H1 (cell line): Measurements from ENCODE around the gene EEF1AKMT1. TPM values are rescaled to one million over a fixed set of nuclear protein-coding genes. Genes with fewer than 3 reads are reported as not detected.

ENCODE experiments used
- CTCF ChIA-PET: fragments of 300-600 bp; sonication (Branson Sonifier 250); formaldehyde crosslinking; loops from one replicate; lab custom pipeline; 2021; ENCODE audit not compliant: partially characterized antibody; lab: Charles Lee
- POLR2A ChIA-PET: fragments of 300-600 bp; sonication (Branson Sonifier 250); formaldehyde crosslinking; loops from one replicate; lab custom pipeline; 2021; ENCODE audit warnings: inconsistent platforms; ENCODE audit not compliant: partially characterized antibody; lab: Charles Lee
- DNase-seq, 2 experiments: peaks; one replicate each; pipeline versions ENCODE4 v3.0.0 to v3.0.0-alpha.2; 2010 to 2022; ENCODE audit warnings: low spot score in 2 of 2, low read depth in 1 of 2, mixed read lengths in 1 of 2
- FAIRE-seq: peaks from 2 replicates; lab custom pipeline; 2011; peaks lifted over from hg19 to GRCh38; lab: Jason Lieb, UNC
- H2AFZ ChIP-seq: 2 replicates; pipeline ENCODE4 v1.8.1; 2012; ENCODE audit warnings: low read length, inconsistent platforms
- H2AK5ac ChIP-seq: 2 replicates; pipeline ENCODE4 v1.6.1; 2013; ENCODE audit warnings: low read depth, low read length
- H2BK120ac ChIP-seq: replicated peaks from 2 replicates; pipeline ENCODE3; 2013; ENCODE audit warnings: low read depth, low read length, inconsistent platforms
- H2BK12ac ChIP-seq: 2 replicates; pipeline ENCODE4 v1.6.1; 2013; ENCODE audit warnings: low read depth, low read length
- H2BK15ac ChIP-seq: 2 replicates; pipeline ENCODE4 v1.6.1; 2013; ENCODE audit warnings: low read length
- H2BK20ac ChIP-seq: 2 replicates; pipeline ENCODE4 v1.6.1; 2013; ENCODE audit warnings: low read length
- H2BK5ac ChIP-seq: 2 replicates; pipeline ENCODE4 v1.6.1; 2013; ENCODE audit warnings: low read depth, low read length
- H3K14ac ChIP-seq: 2 replicates; pipeline ENCODE4 v1.6.1; 2013; ENCODE audit warnings: inconsistent platforms; ENCODE audit not compliant: insufficient read length
- H3K18ac ChIP-seq: 2 replicates; pipeline ENCODE4 v1.6.1; 2013; ENCODE audit warnings: low read length; ENCODE audit errors: extremely low read depth
- H3K23ac ChIP-seq: 2 replicates; pipeline ENCODE4 v1.6.1; 2013; ENCODE audit warnings: inconsistent platforms; ENCODE audit not compliant: insufficient read length
- H3K23me2 ChIP-seq: 2 replicates; pipeline ENCODE4 v1.6.1; 2013; ENCODE audit warnings: low read depth, low read length
- H3K27ac ChIP-seq: 2 replicates; pipeline ENCODE4 v1.6.1; 2011; ENCODE audit warnings: low read depth, low read length, inconsistent platforms
- H3K27me3 ChIP-seq, 4 experiments: replicated peaks in 1 of 4; 1 replicate in 1 of 4; 2 replicates in 3 of 4; pipeline versions ENCODE4 v1.6.1 to v1.8.1; 2011 to 2013; ENCODE audit warnings: low read length in 3 of 4, mild to moderate bottlenecking in 3 of 4, inconsistent platforms in 2 of 4, mixed read lengths in 2 of 4, moderate library complexity in 1 of 4; ENCODE audit not compliant: control insufficient read depth in 3 of 4, insufficient read depth in 3 of 4; ENCODE audit errors: extremely low read depth in 1 of 4
- H3K36me3 ChIP-seq, 4 experiments: 2 replicates each; pipeline versions ENCODE4 v1.6.1 to v1.8.1; 2011 to 2013; ENCODE audit warnings: mild to moderate bottlenecking in 4 of 4, low read length in 3 of 4, moderate library complexity in 2 of 4, control low read depth in 1 of 4, inconsistent platforms in 1 of 4; ENCODE audit not compliant: insufficient read depth in 4 of 4, control insufficient read depth in 2 of 4
- H3K4ac ChIP-seq: replicated peaks from 2 replicates; pipeline ENCODE3; 2013; ENCODE audit warnings: low read length, low read depth, mixed read lengths, inconsistent platforms; ENCODE audit not compliant: insufficient read length
- H3K4me1 ChIP-seq, 4 experiments: replicated peaks in 1 of 4; 1 replicate in 1 of 4; 2 replicates in 3 of 4; pipeline versions ENCODE4 v1.6.1 to v1.8.1; 2011 to 2013; ENCODE audit warnings: low read length in 3 of 4, inconsistent platforms in 2 of 4, mixed read lengths in 1 of 4; ENCODE audit not compliant: insufficient read depth in 4 of 4, control insufficient read depth in 3 of 4
- H3K4me2 ChIP-seq, 2 experiments: 2 replicates each; pipeline versions ENCODE4 v1.6.1 to v1.8.1; 2011 to 2013; ENCODE audit warnings: low read depth in 2 of 2, low read length in 2 of 2, control low read depth in 1 of 2, inconsistent platforms in 1 of 2, mild to moderate bottlenecking in 1 of 2; ENCODE audit not compliant: insufficient read depth in 1 of 2
- H3K4me3 ChIP-seq, 4 experiments: fragments of 200-600, 300-600 bp in 1 of 4; sonication (generic), shearing (Covaris generic), sonication (Bioruptor Twin) in 1 of 4; 2 replicates each; pipeline versions ENCODE4 v1.5.1 to v1.8.1; 2011 to 2016; ENCODE audit warnings: low read length in 4 of 4, low read depth in 3 of 4, control low read depth in 2 of 4, inconsistent platforms in 2 of 4, mild to moderate bottlenecking in 2 of 4, mixed read lengths in 1 of 4, moderate library complexity in 1 of 4; ENCODE audit not compliant: insufficient read depth in 2 of 4; ENCODE audit errors: extremely low read depth in 1 of 4
- H3K56ac ChIP-seq: replicated peaks from 2 replicates; pipeline ENCODE3; 2013; ENCODE audit warnings: low read depth, mild to moderate bottlenecking, mixed read lengths, low read length, inconsistent platforms; ENCODE audit not compliant: insufficient read length
- H3K79me1 ChIP-seq: 2 replicates; pipeline ENCODE4 v1.6.1; 2013; ENCODE audit warnings: low read depth, low read length, control low read depth
- H3K79me2 ChIP-seq, 2 experiments: 2 replicates each; pipeline versions ENCODE4 v1.6.1 to v1.8.1; 2012 to 2013; ENCODE audit warnings: low read length in 2 of 2, mild to moderate bottlenecking in 2 of 2, inconsistent platforms in 1 of 2; ENCODE audit not compliant: insufficient read depth in 2 of 2, control insufficient read depth in 1 of 2
- H3K9ac ChIP-seq, 4 experiments: replicated peaks in 1 of 4; 1 replicate in 1 of 4; 2 replicates in 3 of 4; pipeline versions ENCODE4 v1.6.1 to v1.8.1; 2011 to 2013; ENCODE audit warnings: low read depth in 3 of 4, low read length in 3 of 4, control low read depth in 2 of 4, mild to moderate bottlenecking in 2 of 4, moderate library complexity in 2 of 4, inconsistent platforms in 1 of 4; ENCODE audit errors: extremely low read depth in 1 of 4
- H3K9me3 ChIP-seq, 2 experiments: 2 replicates each; pipeline versions ENCODE4 v1.6.1 to v1.8.1; 2012 to 2013; ENCODE audit warnings: mild to moderate bottlenecking in 2 of 2, moderate library complexity in 2 of 2, control low read depth in 1 of 2, inconsistent platforms in 1 of 2, low read depth in 1 of 2, low read length in 1 of 2, mixed read lengths in 1 of 2; ENCODE audit not compliant: insufficient read depth in 2 of 2
- H4K20me1 ChIP-seq, 2 experiments: replicated peaks in 1 of 2; 2 replicates each; pipeline versions ENCODE3 to v1.8.1; 2011 to 2013; ENCODE audit warnings: inconsistent platforms in 2 of 2, low read length in 2 of 2, mild to moderate bottlenecking in 1 of 2; ENCODE audit not compliant: insufficient read depth in 2 of 2, control insufficient read depth in 1 of 2
- H4K5ac ChIP-seq: 2 replicates; pipeline ENCODE4 v1.6.1; 2013; ENCODE audit warnings: low read length, low read depth, mixed read lengths, inconsistent platforms; ENCODE audit not compliant: insufficient read length
- H4K8ac ChIP-seq: 2 replicates; pipeline ENCODE4 v1.8.0; 2013; ENCODE audit warnings: mild to moderate bottlenecking, moderate library complexity, low read length, inconsistent platforms; ENCODE audit not compliant: insufficient read depth; ENCODE audit errors: extremely low read depth
- H4K91ac ChIP-seq: replicated peaks from 2 replicates; pipeline ENCODE3; 2013; ENCODE audit warnings: low read length, mixed read lengths, inconsistent platforms; ENCODE audit not compliant: insufficient read length
- BCL11A ChIP-seq, 2 experiments: IDR thresholded peaks; one replicate each; pipeline ENCODE4 v1.6.1; 2011; ENCODE audit warnings: low read depth in 2 of 2, low read length in 2 of 2, mild to moderate bottlenecking in 2 of 2
- CBX8 ChIP-seq: fragments of 300-800, 300-1000 bp; sonication (generic); IDR thresholded peaks from 2 replicates; pipeline ENCODE4 v1.7.1; 2016; ENCODE audit warnings: low read depth, low read length, borderline replicate concordance
- EZH2 ChIP-seq: fragments of 200-600 bp; sonication (generic); IDR thresholded peaks from 2 replicates; pipeline ENCODE4 v1.7.1; 2012; ENCODE audit warnings: low read depth, mild to moderate bottlenecking, moderate library complexity, low read length, inconsistent platforms; ENCODE audit not compliant: severe bottlenecking
- KDM5A ChIP-seq: fragments of 200-600 bp; IDR thresholded peaks from 2 replicates; pipeline ENCODE4 v1.7.1; 2012; ENCODE audit warnings: mild to moderate bottlenecking, low read length, inconsistent platforms, mixed read lengths
- POLR2AphosphoS5 ChIP-seq: IDR thresholded peaks from 2 replicates; pipeline ENCODE4 v1.6.1; 2011; ENCODE audit warnings: low read depth, low read length
- SAP30 ChIP-seq: fragments of 300-600 bp; sonication (generic); IDR thresholded peaks from 2 replicates; pipeline ENCODE4 v1.7.1; 2012; ENCODE audit warnings: low read length, moderate library complexity, mild to moderate bottlenecking, inconsistent platforms; ENCODE audit not compliant: insufficient read depth, insufficient replicate concordance
- TAF1 ChIP-seq: IDR thresholded peaks from 2 replicates; pipeline ENCODE4 v1.6.1; 2011; ENCODE audit warnings: mild to moderate bottlenecking, low read depth, low read length
- TCF12 ChIP-seq: IDR thresholded peaks from 2 replicates; pipeline ENCODE4 v1.6.1; 2011; ENCODE audit warnings: low read depth, mild to moderate bottlenecking, low read length
- ZNF274 ChIP-seq: IDR thresholded peaks from 2 replicates; pipeline ENCODE4 v1.7.0; 2012; ENCODE audit warnings: low read length, borderline replicate concordance; ENCODE audit errors: extremely low read depth
- WGBS, 2 experiments: shearing (Covaris generic) in 1 of 2; methylation state at CpG; one replicate each; pipeline versions ENCODE4 v1.1.6 to v1.1.7; 2013 to 2015; ENCODE audit warnings: low lambda C conversion rate in 2 of 2, mixed read lengths in 2 of 2, inconsistent platforms in 1 of 2, low coverage in 1 of 2, missing lambda C conversion rate in 1 of 2; ENCODE audit not compliant: insufficient replicate concordance in 2 of 2, insufficient coverage in 1 of 2, insufficient read length in 1 of 2; ENCODE audit errors: extremely low coverage in 1 of 2, missing lambda C conversion rate in 1 of 2; 5-methylcytosine and 5-hydroxymethylcytosine counted together
- polyA plus RNA-seq, 7 experiments: library from polyadenylated mRNA; depleted of rRNA in 3 of 7; stranded (reverse) in 5 of 7; unstranded in 2 of 7; fragments of >200 nt in 5 of 7; fragments of 200-250 nt in 2 of 7; gene quantifications; 1 replicate in 5 of 7; 2 replicates in 1 of 7; 4 replicates in 1 of 7; pipeline versions ENCODE4 v1.2.1 to v1.2.3, GENCODE V29; 2011 to 2013; ENCODE audit warnings: missing spikeins in 2 of 7, mixed read lengths in 2 of 7
- total RNA-seq: library from RNA; stranded (reverse); fragmentation: NEBNext Ultra II Directional; extraction: Animal tissue kit (Norgen Biotek cat#: 25700); gene quantifications from 2 replicates; pipeline ENCODE4 v1.2.1, GENCODE V29; 2021

EEF1AKMT1 gene
- total and polyA plus RNA-seq, 2 of the 8 experiments (the other 6 are each of a cell fraction or from before 2014, with no cell fraction given) = 3.1 to 4.1 TPM

DNA sequence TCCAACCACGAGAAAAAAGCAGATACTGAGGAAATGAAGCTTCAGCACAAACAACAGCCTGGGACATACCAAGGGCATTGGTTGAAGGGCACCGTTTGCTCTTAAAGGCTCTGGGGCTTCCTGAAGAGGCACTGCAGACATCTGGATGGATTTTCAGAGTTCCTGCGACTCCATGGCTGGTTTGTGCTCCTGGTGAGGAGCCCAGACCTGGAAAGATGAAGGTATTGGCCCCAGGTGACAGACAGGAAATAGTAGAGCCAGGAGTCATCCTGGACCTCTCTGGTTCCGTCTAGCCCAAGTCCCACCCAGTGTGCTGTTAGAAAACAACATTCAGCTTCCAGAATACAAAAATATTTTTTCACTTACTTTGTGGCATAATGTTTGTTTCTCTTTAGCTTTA is 64.0 kb downstream of the EEF1AKMT1 start:
- H3K79me1 ChIP-seq = no peaks in the 10 kb centered on the region
- H3K4me1 ChIP-seq = peaks cover 3 to 9% (median 8%) of the 10 kb centered on the region in 4 experiments; a peak in 6 of 7 replicates
- no peak overlapping the region for H2BK5ac ChIP-seq
- H3K4me2 ChIP-seq = no peak overlapping the region
- ChIA-PET POLR2A (no interaction called here), CTCF (interaction anchor here (0.8 to 3.7 kb wide), 2 partner anchors 119 to 215 kb away, joined by 3 to 11 read pairs; no protein-coding TSS in a partner anchor)
- H3K14ac ChIP-seq = no peak overlapping the region
- H3K4me3 ChIP-seq = no peak overlapping the region
- FAIRE-seq = no peak
- no peak overlapping the region for H3K27ac ChIP-seq
- 86% methylated on average over 4 of the region's 4 CpGs; no CpG with 5 or more reads in 1 of the 2 experiments for WGBS, 2 experiments
- no peak overlapping the region for H3K18ac ChIP-seq
- H3K56ac ChIP-seq = no peak overlapping the region
- H4K20me1 ChIP-seq = no peaks in the 10 kb centered on the region
- H3K23me2 ChIP-seq = no peaks in the 10 kb centered on the region
- H4K8ac ChIP-seq = no peak overlapping the region
- H2BK15ac ChIP-seq = no peak overlapping the region
- H2BK120ac ChIP-seq = no peak overlapping the region
- H4K5ac ChIP-seq = no peak overlapping the region
- H3K79me2 ChIP-seq = no peaks in the 10 kb centered on the region
- H2AK5ac ChIP-seq = no peak overlapping the region
- H2BK12ac ChIP-seq = no peak overlapping the region
- no peak overlapping the region for H2AFZ ChIP-seq
- no peak for DNase-seq
- no peak overlapping the region for H3K9ac ChIP-seq
- H3K9me3 ChIP-seq = no peaks in the 10 kb centered on the region
- H2BK20ac ChIP-seq = no peak overlapping the region
- H3K36me3 ChIP-seq = no peaks in the 10 kb centered on the region
- no peak overlapping the region for H3K23ac ChIP-seq
- H4K91ac ChIP-seq = no peak overlapping the region
- no peak overlapping the region for H3K4ac ChIP-seq
- no peak for TF ChIP-seq BCL11A (IDR thresholded peaks at IDR 0.05; ENCODE audit: low read depth in 2 of 2, low read length in 2 of 2)
- no peak for TF ChIP-seq ZNF274
- TF ChIP-seq TAF1 = no peak
- no peak for TF ChIP-seq SAP30
- TF ChIP-seq KDM5A = no peak
- TF ChIP-seq EZH2 = no peak
- TF ChIP-seq POLR2AphosphoS5 = no peak
- TF ChIP-seq CBX8 = no peak
- TF ChIP-seq TCF12 = no peak
- TF ChIP-seq, all 59 proteins: peak for 0
- H3K27me3 ChIP-seq = no peaks in the 10 kb centered on the region; a peak in 1 of 7 replicates
